ENCODE results near the gene GFER. TPM values are rescaled to one million over a fixed set of nuclear protein-coding genes. Genes with fewer than 3 reads are reported as not detected.

Gene GFER
- total and polyA plus RNA-seq, 9 of the 15 experiments (the other 6 are each of a cell fraction or from before 2014, with no cell fraction given), result 4.3 to 53.7 (median 19.8) TPM

DNA sequence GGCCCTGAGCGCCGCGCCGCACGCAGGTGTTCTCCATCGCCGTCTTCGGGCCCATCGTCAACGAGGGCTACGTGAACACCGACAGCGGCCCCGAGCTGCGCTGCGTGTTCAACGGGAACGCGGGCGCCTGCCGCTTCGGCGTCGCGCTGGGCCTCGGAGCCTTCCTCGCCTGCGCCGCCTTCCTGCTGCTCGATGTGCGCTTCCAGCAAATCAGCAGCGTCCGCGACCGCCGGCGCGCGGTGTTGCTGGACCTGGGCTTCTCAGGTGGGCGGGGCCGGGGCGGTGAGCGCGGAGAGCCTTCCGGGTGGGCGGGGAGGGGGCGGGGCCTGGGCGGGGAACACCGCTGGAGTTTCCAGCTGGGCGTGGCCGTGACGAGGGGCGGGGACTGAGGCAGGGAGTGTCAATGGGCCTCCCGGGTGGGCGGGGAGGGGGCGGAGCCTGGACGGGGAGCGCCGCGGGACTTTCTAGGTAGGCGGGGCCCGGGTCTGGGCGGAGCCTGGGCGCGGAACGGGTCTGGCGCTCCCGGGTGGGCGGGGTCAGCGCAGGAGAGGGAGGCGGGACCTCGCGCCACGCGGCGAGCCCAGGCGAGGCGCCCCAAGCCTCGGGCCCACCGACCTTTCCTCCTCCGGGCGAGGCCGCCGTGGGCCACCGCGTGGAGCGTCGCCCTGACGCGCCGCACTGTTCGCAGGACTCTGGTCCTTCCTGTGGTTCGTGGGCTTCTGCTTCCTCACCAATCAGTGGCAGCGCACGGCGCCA, 8.1 kb downstream of the GFER start (continued):
- TF ChIP-seq ZNF318 (IDR thresholded peaks at IDR 0.05; ENCODE audit: borderline replicate concordance in 1 of 2, low read depth in 1 of 2) (no peak), FOXJ3 (CRISPR knock-in tag; IDR thresholded peaks at IDR 0.05) (no peak), ZNF316 (IDR thresholded peaks at IDR 0.05) (no peak), ZNF232 (CRISPR knock-in tag; IDR thresholded peaks at IDR 0.05) (no peak), PRMT5 (CRISPR knock-in tag; IDR thresholded peaks at IDR 0.05) (no peak), SFPQ (IDR thresholded peaks at IDR 0.05; ENCODE audit: low read depth, low read length) (no peak), HDAC8 (tag; IDR thresholded peaks at IDR 0.05) (no peak), MAZ (CRISPR knock-in tag; conservative IDR thresholded peaks at IDR 0.05 in 1 of 2, IDR thresholded peaks at IDR 0.05 in 1 of 2) (peak; percentile 57 to 77), NCOA4 (IDR thresholded peaks at IDR 0.05; ENCODE audit: partially characterized antibody) (no peak), ETS1 (conservative IDR thresholded peaks at IDR 0.05; ENCODE audit: control insufficient read depth, low read depth, low read length) (peak; percentile 28; the same call in 1 of the 2 replicates), MAFF (IDR thresholded peaks at IDR 0.05; ENCODE audit: low read length) (no peak), NRF1 (conservative IDR thresholded peaks at IDR 0.05 in 1 of 2, IDR thresholded peaks at IDR 0.05 in 1 of 2) (peak; percentile 76 to 83), SRSF9 (IDR thresholded peaks at IDR 0.05; ENCODE audit: borderline replicate concordance, low read depth, low read length) (no peak)
- TF ChIP-seq, protein P1, sequence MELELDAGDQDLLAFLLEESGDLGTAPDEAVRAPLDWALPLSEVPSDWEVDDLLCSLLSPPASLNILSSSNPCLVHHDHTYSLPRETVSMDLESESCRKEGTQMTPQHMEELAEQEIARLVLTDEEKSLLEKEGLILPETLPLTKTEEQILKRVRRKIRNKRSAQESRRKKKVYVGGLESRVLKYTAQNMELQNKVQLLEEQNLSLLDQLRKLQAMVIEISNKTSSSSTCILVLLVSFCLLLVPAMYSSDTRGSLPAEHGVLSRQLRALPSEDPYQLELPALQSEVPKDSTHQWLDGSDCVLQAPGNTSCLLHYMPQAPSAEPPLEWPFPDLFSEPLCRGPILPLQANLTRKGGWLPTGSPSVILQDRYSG (tag; conservative IDR thresholded peaks at IDR 0.05; ENCODE audit: low read depth), result peak; percentile 72; the same call in 1 of the 2 replicates
